NCI-H748 (cell line): ENCODE measurements around the gene EIF5B.

ENCODE experiments used
- DNase-seq: peaks from one replicate; lab custom pipeline; 2025; ENCODE audit not compliant: unreplicated experiment; lab: John Stamatoyannopoulos, UW

The EIF5B gene

DNA sequence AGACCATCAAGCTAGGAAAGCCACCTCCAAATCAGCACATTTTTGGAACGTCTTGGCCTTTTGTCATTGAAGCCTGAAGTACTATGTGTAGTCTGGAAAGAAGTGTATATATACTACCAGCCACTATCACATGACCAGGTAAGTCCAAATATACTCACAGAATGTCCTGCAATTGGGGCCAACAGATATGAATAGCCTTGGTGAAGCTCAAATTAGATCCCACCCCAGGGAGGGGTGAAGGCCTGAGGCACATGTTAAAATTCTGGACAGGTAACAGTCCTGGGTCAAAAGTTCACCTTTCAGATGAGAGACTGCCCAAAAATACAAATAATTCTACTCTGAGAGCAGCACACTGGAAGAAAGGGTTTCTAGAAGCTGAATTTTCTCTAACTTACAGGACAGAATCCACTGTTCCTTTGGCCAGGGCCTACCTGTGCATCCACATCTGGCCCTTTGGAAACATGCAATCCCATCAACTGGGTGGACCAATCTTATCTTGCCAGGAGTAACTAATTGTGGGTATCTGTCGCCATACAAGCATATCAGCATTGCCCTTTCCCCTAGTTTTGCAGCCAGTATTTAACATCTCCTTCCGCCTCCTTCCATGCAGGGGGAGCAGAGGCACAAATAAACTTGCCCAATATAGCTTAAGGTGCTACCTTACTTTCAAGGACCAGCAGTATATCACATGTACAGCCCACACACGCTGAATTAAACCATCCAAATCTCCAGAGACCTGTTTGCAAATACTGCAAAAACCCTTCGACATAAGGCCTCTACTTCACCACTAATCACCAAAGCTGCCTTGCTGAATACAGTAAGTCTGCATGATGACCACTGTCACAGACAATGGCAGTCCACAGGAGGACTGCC, 67.8 kb downstream of the EIF5B start:
- no peak for DNase-seq

DNA sequence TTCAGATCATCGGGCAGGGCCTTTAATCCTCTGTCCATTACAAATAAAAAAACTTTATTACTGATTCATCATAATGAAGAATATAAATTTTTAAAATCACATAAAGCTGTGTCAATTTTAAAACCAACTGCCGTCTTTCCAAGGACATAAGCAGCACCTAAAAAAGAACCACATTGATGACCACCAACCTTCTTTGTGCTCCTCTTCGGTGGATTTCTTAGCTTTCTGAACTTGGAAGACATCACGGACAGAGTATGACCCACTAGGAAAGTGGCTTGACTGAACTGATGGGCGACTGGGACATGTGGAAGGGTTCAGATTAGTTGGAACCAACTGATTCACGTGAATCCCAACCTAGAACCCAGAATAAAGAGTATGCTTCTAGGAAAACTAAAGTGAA, 68.9 kb downstream of the EIF5B start:
- no peak for DNase-seq

DNA sequence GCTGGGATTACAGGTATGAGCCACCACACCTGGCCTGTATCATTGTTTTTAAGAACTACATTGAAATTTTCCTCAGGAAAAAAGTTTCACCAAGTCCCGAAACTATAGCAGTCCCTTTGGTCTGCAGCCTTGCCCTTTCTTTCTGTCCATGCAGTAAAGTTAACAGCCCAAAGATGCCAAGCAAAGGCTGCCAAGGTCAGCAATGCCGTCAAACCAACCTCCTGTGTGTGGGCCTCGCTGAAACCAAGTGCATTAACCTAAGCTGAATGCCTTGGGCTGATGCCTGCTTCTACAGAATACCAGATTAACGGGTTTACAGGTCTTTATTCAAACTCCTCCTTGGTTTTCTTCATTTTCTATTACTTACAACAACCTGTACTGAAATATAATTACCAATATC, 73.1 kb downstream of the EIF5B start:
- DNase-seq = no peak

DNA sequence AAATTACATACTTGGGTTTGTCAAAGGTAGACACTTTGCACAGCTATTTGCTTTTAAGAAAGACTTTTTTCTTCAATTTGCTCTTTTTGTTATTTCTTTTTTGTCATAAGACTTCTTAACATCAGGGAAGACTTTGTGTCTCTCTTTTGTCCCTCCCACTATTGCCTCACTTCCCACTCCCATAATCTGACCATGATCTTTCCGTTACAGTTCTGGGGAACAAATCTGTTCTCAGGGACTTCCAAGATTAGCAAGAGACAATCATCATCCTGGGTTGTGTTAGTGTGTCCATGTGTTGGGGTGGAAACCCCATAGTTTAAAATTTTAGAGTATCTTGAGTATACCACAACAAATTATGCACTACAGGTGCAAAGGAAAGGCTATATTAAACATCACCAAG, 77.4 kb downstream of the EIF5B start:
- DNase-seq = no peak

DNA sequence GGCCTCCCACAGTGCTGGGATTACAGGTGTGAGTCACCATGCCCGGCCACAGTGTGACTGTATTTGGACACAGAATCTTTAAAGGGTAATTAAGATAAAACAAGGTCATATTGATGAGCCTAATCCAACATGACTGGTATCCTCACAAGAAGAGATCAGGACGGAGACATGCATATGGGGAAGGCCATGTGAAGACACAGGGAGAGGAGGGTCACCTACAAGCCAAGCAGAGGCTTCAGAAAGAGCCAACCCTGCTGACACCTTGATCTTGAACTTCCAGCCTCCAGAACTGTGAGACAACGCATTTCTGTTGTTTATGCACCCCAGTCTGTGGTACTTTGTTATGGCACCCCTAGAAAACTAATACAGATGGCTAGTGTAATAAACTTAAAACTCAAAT, 80.2 kb downstream of the EIF5B start:
- DNase-seq = no peak

DNA sequence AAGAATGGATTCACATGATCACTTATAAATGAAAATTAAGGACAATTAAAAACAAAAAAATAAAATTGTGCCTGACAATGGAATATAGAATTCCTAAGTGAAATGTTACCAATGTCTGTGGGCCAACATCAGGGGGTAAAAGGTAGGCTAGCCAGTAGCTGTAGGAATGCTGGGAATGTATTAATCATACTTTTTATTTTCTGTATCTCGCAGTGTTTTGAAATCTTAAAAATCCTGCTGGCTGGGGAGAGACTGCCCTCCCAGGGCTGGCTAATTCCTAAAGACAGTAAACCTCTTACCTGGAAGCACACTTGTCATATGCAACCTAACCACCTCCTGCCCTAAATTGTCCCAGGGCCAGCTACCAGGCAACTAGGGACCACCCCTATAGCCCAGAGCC, 82.8 kb downstream of the EIF5B start:
- no peak for DNase-seq

DNA sequence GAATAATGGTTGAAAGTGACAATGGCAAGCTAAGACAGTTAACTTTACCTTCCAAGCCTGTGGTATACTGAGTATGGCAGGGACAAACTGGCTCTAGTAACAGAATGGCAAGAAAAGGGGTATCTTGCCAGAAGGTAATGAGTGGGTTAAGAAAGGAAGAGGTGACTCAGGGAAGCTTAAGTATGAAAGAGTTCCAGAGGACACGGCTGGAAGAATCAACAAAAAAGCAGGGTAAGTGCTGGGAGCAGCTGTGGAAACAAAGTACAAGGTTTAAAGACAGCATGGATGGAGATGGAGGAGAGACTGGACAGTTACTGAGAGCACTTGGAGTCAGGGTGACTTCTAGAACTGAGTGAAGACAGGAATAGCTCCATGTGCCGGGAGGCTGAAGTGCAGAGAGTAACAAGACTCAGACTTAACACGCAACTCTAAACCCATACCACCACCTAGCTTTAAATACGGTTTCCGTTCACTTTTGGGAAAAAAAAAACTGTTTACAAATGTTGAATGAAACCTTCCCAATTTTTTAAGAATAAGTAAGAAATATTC, 83.6 kb downstream of the EIF5B start:
- DNase-seq = no peak

DNA sequence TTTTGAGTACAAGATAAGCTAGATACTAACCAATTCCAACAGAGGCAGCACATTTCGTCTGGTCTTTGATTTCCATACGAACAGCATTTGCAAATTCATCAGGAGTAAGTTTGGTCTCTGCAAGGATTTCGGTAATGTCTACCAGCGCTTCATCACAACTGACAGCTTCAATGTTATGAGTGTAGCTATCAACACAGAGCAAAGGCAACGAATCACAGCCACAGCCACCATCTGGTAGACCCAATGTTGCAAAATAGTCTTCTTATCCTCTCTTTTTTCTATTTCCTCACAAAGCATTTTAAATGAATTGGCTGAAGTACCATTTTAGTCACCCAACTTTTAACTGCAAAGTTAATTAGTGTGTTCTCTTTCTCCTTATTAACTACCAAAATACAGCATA, 84.3 kb downstream of the EIF5B start:
- no peak for DNase-seq

DNA sequence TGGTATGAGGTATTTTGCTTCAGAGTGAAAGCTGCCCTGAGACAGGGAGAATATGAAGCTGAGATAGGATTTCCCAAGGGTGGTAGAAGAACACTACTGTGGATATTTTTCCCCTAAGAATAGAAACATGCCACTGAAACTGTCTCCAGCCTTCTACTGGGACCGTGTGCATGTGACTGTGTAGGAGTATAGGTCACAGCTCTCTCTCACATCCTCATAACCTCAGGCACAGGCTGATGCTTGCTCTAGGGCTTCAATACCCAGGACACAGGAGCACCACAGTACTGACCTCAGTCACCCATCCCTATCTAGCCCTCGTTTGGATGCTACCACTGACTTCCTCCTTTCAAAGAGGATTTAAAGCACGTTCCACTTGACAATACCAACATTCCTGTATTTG, 85.4 kb downstream of the EIF5B start:
- DNase-seq = no peak

DNA sequence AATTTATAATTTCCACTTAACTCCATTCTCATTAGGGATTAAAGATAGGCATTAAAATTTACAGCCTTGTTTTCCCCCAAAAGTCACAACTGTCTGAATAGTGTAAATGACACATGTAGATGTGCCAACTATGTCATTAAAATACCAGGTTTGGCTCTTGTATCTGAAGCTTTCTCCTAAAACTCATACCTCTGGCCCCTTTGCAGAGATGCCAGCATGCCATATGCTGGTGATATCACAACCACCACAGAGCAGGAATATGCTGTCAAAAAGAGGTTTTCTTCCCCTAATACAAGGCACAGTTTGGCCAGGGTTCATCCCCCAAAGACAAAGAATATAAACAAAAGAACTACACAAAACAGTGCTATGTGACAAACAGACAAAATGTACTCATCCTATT, 87.2 kb downstream of the EIF5B start:
- no peak for DNase-seq

DNA sequence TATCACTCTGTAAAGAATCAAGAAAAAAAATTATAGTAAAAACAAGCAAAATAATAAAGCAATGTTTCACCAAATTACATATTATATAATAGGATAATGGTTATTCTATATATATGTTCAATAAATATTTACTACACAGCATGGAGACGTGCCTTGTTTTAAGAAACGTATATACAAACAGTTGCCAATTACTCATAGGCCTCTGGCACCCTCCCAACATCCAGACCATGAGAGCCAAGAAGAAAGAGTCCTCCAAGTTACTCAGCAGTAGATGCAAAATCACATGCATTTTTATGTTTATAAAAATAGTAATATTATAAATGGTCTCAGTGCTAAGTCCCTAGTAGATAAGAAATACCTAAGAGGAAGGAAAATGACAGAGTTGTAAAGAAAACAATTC, 87.8 kb downstream of the EIF5B start:
- no peak for DNase-seq

DNA sequence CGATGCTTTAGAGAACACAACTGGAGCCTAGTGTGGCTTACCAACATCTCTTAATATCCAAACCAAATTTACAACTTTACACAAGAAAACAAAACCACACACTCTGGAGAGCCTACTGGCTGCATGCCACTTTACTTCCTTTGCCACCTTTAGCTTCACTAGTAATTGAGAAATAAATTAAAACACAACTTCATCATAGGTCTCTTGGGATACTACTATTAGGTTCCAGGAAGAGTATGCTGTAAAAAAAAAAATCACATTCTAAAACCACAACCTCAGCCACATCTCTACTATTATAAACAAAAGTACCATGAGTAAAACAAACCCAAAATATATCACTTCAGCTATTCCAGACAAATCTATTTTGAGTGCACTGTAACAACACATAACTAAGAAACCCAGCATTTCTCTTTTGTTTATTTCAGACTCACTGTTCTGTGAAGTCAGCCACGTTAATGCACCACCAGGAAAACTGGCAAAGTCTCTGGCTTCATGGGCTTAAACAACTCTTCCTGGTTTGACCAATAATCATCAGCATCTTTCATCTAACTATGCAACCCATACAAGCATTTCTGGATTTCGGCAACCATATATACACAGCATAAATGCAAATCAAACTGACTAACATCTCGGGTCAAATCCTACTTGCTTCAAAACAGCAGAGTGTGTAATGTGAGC, 93.6 kb downstream of the EIF5B start:
- DNase-seq = no peak

DNA sequence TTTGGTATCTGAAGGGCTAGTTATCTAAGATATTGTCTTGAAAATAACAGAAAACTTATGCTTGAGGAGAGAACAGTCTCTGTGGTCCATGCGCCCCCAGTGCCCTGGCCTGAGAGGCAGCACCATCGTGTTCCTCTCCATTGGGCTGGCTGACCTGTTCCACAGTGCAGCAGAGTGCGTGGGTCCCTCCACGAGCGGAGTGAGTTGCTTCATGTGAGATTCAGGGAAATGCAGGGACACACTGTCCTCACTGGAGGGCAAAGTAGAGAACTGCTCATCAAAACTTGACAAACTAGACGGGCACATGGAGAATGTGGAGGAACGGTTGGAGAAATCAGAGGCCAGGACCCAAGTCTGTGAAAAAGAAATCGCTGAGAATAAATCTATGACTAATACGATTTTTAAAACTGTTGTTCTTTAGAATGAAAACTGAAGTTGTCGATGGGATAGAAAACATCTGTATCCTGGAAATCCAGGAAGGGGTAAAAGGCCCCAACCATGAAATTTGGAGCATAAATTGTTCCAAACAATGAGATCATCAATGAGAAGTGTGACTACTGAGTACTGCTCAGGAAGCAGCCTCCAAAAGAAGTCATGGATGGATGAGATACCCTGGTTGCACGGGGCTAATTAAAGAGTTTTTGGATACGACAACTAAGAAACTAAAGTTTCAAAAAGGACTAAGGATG, 94.5 kb downstream of the EIF5B start:
- DNase-seq = no peak

DNA sequence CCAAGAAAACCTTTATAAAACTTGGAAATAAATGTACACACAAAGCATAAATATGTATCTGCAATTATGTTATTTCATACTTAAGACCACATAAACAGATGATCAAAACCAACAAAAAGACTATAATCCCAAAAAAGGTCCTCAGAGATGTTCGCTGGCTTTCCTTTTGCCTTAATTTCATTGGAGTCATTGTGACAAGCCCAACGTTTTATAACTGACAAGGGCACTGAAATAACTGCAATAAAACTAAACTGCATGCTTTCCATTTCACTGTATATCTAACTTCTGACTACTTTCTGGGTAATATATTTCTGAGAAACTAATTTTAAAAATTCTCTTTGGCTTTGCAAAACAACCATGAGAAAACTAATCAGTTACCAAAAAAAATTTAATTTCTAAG, 96.2 kb downstream of the EIF5B start:
- DNase-seq = no peak

DNA sequence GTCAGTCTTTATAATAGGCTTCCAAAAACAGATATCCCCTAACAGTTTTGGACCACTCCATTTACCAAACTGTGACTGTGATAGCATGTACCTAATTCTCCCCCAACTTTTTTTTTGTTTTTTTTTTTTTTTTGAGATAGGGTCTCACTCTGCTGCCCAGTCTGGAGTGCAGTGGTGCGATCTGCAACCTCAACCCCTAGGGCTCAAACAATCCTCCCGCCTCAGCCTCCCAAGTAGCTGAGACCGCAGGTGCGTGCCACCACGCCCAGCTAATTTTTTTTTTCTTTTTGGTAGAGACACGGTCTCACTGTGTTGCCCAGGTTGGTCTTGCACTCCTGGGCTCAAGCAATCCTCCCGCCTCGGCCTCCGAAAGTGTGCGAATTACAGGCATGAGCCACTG, 99.7 kb downstream of the EIF5B start:
- DNase-seq = no peak

DNA sequence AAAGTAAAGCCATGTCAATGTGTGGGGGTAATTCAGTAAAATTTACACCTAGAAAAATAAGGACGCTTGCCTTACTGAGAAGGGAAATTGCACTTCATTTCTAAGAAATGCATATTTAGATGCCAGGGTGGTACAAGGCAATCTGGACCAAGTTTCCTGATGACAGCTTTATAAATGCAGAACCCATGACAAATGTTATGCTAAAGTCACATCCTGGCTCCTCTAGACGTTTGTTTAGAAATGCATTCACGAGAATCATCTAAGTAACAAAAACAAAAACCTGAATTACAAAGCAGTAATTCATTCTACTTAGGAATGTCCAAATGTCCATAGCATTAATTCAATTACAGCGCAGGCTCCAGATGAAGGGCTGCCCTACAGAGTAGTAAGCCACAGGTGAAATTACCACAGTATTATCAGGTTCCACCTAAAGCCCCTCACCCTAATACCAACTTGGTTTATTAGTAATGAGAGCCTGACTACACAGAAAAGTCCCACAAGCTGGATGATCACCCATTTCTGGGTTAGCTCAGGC, 102.8 kb downstream of the EIF5B start:
- DNase-seq = no peak

DNA sequence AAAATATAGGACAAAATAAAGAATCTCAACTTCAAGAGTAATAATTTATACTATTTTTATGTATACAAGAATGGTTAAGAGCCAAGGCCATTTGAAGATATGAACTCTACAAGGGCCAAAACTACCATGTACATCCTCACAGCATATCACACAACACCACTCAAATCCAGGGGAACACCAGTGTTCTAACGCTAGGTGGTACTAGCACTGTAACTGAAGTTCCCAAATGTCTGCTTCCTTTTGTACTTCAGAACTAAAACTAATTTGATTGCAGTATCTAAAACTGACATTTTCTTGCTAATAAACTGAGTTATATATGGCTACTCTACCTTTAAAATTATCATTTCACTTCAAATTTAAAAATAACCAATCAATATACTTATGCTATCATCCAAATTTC, 105.6 kb downstream of the EIF5B start:
- DNase-seq = no peak

DNA sequence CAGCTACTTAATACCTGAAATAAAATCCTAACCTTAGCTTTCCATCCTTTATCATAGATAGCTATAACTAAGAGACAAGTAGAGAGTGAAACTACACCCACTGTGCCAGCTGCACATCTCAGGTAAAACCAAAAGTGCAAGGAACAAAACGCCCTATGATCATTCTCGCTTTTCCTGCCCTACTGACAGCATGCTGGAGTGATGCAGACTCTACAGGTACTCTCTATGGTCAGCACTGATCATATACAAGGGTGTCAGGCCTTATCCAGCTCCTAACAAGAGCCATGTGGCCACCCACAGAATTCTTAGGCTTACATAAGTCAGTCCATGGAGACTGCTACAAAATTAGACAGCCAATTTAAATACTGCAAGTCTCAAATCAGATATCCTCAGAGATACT, 107.0 kb downstream of the EIF5B start:
- no peak for DNase-seq

DNA sequence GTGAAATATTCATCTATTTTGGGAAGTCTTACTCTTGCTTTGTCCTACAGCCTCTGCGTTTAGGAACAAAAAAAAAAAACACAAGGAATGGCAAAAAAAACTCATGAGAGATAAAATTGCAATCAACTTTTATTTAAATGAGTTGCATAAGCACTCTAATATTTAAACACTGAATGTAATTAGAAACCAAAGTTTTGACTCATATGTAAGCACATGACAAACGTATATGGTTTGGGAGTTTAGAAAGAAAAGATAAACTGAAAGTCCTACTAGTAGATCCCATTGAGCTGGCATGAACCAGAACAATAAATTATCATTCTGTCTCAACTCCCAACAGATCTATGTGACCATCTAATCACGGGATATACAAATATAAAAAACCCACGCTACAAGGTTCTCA, 107.9 kb downstream of the EIF5B start:
- DNase-seq = no peak

DNA sequence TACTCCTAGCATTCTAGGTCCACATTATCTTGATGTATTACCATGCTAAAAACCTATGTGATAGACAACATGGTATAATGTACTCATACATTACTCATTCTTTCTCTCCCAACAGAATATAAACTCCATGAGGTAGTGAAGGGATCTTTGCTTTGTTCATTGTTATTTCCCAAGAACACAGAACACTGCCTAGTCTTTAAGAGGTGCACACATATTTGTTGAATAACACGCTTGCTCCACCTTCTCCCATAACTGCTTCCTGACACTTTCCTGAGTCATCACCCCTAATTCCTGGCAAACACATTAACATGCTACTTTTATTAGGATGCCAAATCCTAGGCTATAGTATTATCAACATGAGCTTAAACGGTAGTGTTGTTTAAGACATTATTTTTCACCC, 111.4 kb downstream of the EIF5B start:
- DNase-seq = no peak

DNA sequence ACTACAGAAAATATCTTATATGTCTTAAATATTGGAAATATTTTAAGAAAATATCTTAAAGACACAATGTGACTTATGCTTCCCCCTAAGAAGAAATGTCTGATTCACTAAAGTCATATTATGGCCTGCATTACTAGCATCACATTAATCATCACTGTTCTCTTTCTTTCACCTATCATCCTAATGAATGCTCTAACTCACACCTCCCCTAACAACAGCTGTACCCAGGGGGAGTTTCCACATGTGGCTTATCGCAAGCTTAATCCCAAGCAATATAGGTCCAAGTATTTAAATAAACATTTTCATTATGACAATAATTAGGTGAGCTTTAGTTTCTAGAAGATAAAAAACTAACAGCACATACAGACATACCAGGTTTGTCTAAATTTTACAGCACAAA, 113.0 kb downstream of the EIF5B start:
- no peak for DNase-seq
